Right lobe of liver (tissue), 6 donors: ENCODE data around the gene APBB2. TPM values are rescaled to one million over a fixed set of nuclear protein-coding genes. Genes with fewer than 3 reads are reported as not detected.
A peak's percentile ranks its signal among the peaks of the same experiment; 100 is the strongest.

Experiments
- ATAC-seq, 4 donors: fragments of 200-7000 bp; cut with Tn5 transposase; one replicate each; pipeline ENCODE4 v1.9.1; 2020; ENCODE audit warnings: mild to moderate bottlenecking in 4 of 4, moderate library complexity in 4 of 4
- DNase-seq, 3 donors: peaks; one replicate each; pipeline ENCODE4 v3.0.0-alpha.2; 2020
- H3K27ac ChIP-seq, 3 donors: fragments of 200-600 bp; one replicate each; pipeline ENCODE4 v1.8.0; 2022
- H3K27me3 ChIP-seq, 2 donors: fragments of 200-600 bp; one replicate each; pipeline ENCODE4 v1.8.0; 2022
- H3K36me3 ChIP-seq, 4 donors: fragments of 200-600 bp; sonication (generic) in 1 of 4; one replicate each; pipeline versions ENCODE4 v1.5.1 to v1.8.0; 2017 to 2022; ENCODE audit warnings: control low read depth in 1 of 4
- H3K4me1 ChIP-seq, 4 donors: fragments of 200-600 bp; sonication (generic) in 1 of 4; one replicate each; pipeline versions ENCODE4 v1.5.1 to v1.8.0; 2017 to 2022; ENCODE audit warnings: control low read depth in 1 of 4
- H3K4me3 ChIP-seq, 3 donors: fragments of 200-600 bp; one replicate each; pipeline ENCODE4 v1.8.0; 2022
- H3K9me3 ChIP-seq, 4 donors: fragments of 200-600 bp; sonication (generic) in 1 of 4; one replicate each; pipeline versions ENCODE4 v1.5.1 to v1.8.0; 2017 to 2022; ENCODE audit warnings: control low read depth in 1 of 4
- CTCF ChIP-seq, 4 donors: fragments of 200-600 bp in 3 of 4; fragments of 450-650 bp in 1 of 4; IDR thresholded peaks; one replicate each; pipeline versions ENCODE4 v1.5.1 to v1.8.0; 2016 to 2022; ENCODE audit warnings: antibody characterized with exemption in 4 of 4, mild to moderate bottlenecking in 2 of 4
- POLR2A ChIP-seq: fragments of 450-650 bp; IDR thresholded peaks from one replicate; pipeline ENCODE4 v1.6.1; 2017; ENCODE audit warnings: antibody characterized with exemption, mild to moderate bottlenecking
- WGBS: methylation state at CpG from one replicate; pipeline ENCODE4 v1.1.6; 2018; ENCODE audit warnings: low coverage, low lambda C conversion rate; ENCODE audit not compliant: insufficient coverage; ENCODE audit errors: missing lambda C conversion rate; 5-methylcytosine and 5-hydroxymethylcytosine counted together
- intact Hi-C, 2 donors: fragments of 100-400 bp; cut with DNase I; formaldehyde crosslinking; loops; one replicate each; pipeline versions ENCODE4 v1.11.2 to v1.14.1; 2022
- total RNA-seq, 6 experiments: library from RNA; depleted of rRNA in 2 of 6; stranded (reverse); fragments of >200 nt in 2 of 6; fragmentation: NEBNext Ultra II Directional in 3 of 6; extraction: Animal tissue kit (Norgen Biotek cat#: 25700) in 3 of 6; gene quantifications; one replicate each; pipeline versions ENCODE4 v1.1.0 to v1.2.4, GENCODE V29; 2016 to 2023
- donor health status: DM: no; HTN: yes; CAD: no.
- donor health status: DM: no; HTN: no; CAD: no.
- donor health status: DM: no; HTN: no; CAD: no.
- donor health status: DM: no; HTN: yes; CAD: no.
- donor health status: DM: no; HTN: yes; CAD: no.

APBB2 gene
- total RNA-seq, 6 experiments from 2014 or later, result 14.1 to 27.9 (median 25.1) TPM

DNA sequence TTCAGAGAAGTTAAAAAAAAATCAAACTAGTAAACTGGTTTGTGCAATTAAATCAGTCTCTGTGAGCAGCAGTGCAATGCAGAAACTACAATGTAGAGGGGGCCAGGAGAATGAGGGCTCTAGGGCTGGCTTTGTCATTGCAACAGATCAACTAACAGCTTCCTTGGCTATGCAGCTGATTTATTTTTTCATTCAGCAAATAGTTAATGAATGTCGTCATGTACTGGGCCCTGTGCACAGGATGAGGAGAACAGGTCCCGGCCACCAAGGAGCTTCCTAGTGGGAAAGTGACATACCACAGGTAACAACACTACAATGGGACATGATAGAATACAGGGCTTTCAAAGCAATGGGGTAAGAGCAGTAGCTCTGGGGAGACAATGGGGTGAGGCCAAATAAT lies 274.5 kb downstream of the APBB2 start:
- DNase-seq (no peak), ATAC-seq (no peak)
- 86% methylated on average over 2 of the region's 2 CpGs for WGBS
- H3K36me3 ChIP-seq, result peaks cover 0 to 7% (median 0%) of the 10 kb centered on the region in 4 donors
- H3K27ac ChIP-seq, result no peak overlapping the region
- intact Hi-C loops, result loop anchor here in 1 of 2 donors (5.0 kb wide), 1 partner anchor 32 kb away; no protein-coding TSS in a partner anchor
- peaks cover 0 to 10% (median 0%) of the 10 kb centered on the region in 4 donors for H3K4me1 ChIP-seq
- no peak overlapping the region for H3K4me3 ChIP-seq
- TF ChIP-seq CTCF (IDR thresholded peaks at IDR 0.05), result no peak
- no peaks in the 10 kb centered on the region for H3K9me3 ChIP-seq
- no peaks in the 10 kb centered on the region for H3K27me3 ChIP-seq

- H3K27ac ChIP-seq, result no peak overlapping the region
- H3K27me3 ChIP-seq, result no peaks in the 10 kb centered on the region
- no peaks in the 10 kb centered on the region for H3K36me3 ChIP-seq
- H3K4me1 ChIP-seq, result peaks cover 0 to 10% (median 0%) of the 10 kb centered on the region in 4 donors
- ATAC-seq (no peak), DNase-seq (no peak)
- no peaks in the 10 kb centered on the region for H3K9me3 ChIP-seq
- H3K4me3 ChIP-seq, result no peak overlapping the region
- no peak for TF ChIP-seq CTCF (IDR thresholded peaks at IDR 0.05)
- no peak for TF ChIP-seq POLR2A
- intact Hi-C loops, result loop anchor here in 1 of 2 donors (5.0 kb wide), 1 partner anchor 34 kb away; no protein-coding TSS in a partner anchor
- 73% methylated on average over 5 of the region's 5 CpGs for WGBS
Observed at GRCh38 chr4:40938337-40938736, 276.0 kb downstream of the APBB2 start.

GRCh38 chr4:40937140-40937725 lies 277.1 kb downstream of the APBB2 start:
- H3K9me3 ChIP-seq, result no peaks in the 10 kb centered on the region
- H3K27ac ChIP-seq, result no peak overlapping the region
- intact Hi-C loops, result loop anchor here in 1 of 2 donors (5.0 kb wide), 1 partner anchor 35 kb away; no protein-coding TSS in a partner anchor
- no peaks in the 10 kb centered on the region for H3K36me3 ChIP-seq
- peaks cover 0 to 4% (median 0%) of the 10 kb centered on the region in 4 donors for H3K4me1 ChIP-seq
- TF ChIP-seq CTCF (IDR thresholded peaks at IDR 0.05) (no peak), POLR2A (no peak)
- no peaks in the 10 kb centered on the region for H3K27me3 ChIP-seq
- no peak for ATAC-seq
- WGBS, result 84% methylated on average over 2 of the region's 2 CpGs
- H3K4me3 ChIP-seq, result no peak overlapping the region
- DNase-seq, result no peak

GRCh38 chr4:40934676-40935075 lies 279.7 kb downstream of the APBB2 start:
- Histone ChIP-seq H3K4me3 (no peak overlapping the region), H3K36me3 (no peaks in the 10 kb centered on the region), H3K27ac (no peak overlapping the region), H3K9me3 (no peaks in the 10 kb centered on the region), H3K4me1 (no peaks in the 10 kb centered on the region), H3K27me3 (no peaks in the 10 kb centered on the region)
- no peak for TF ChIP-seq POLR2A
- intact Hi-C loops, result loop anchor here in 1 of 2 donors (5.0 kb wide), 1 partner anchor 38 kb away; no protein-coding TSS in a partner anchor
- 79% methylated on average over 4 of the region's 4 CpGs for WGBS
- ATAC-seq (no peak), DNase-seq (no peak)

GRCh38 chr4:40933272-40934053 lies 280.9 kb downstream of the APBB2 start:
- Histone ChIP-seq H3K4me1 (no peaks in the 10 kb centered on the region), H3K27ac (no peak overlapping the region), H3K4me3 (no peak overlapping the region), H3K36me3 (no peaks in the 10 kb centered on the region), H3K9me3 (no peaks in the 10 kb centered on the region), H3K27me3 (no peaks in the 10 kb centered on the region)
- DNase-seq, result no peak
- no peak for TF ChIP-seq POLR2A
- no peak for TF ChIP-seq CTCF (IDR thresholded peaks at IDR 0.05)
- WGBS, result 85% methylated on average over 5 of the region's 11 CpGs
- intact Hi-C loops, result no loop called here
- peak in 3 of 4 donors; percentile 17 to 34 (median 18) for ATAC-seq
